ENCODE results near the gene THBS2. TPM values are rescaled to one million over a fixed set of nuclear protein-coding genes. Genes with fewer than 3 reads are reported as not detected.

THBS2 gene
- total and polyA plus RNA-seq, 2 donors (not counting 3 experiments of a cell fraction or from before 2014, with no cell fraction given), result 0.08 TPM; not detected in 1

GRCh38 chr6:169188475-169188874 lies 65.2 kb downstream of the THBS2 start:
- H3K27me3 ChIP-seq (ENCODE audit: control insufficient read depth in 2 of 2, insufficient read depth in 2 of 2, low read length in 2 of 2), result no peaks in the 10 kb centered on the region
- FAIRE-seq (no peak), DNase-seq (ENCODE audit: low read depth, low spot score) (no peak)
- no peaks in the 10 kb centered on the region for H3K4me1 ChIP-seq (ENCODE audit: control insufficient read depth, extremely low read depth, insufficient read depth, low read length)
- dilution Hi-C loops (cut with MboI; ENCODE audit: extremely low pct_ligation_motif_present, low sequenced_read_pairs) (no loop called here), intact Hi-C loops (cut with micrococcal nuclease) (no loop called here)
- H3K27ac ChIP-seq (ENCODE audit: insufficient read depth, low read depth, low read length), result no peak overlapping the region
- no peaks in the 10 kb centered on the region for H3K79me2 ChIP-seq (ENCODE audit: control insufficient read depth, insufficient read depth, low read length)
- H3K9ac ChIP-seq (replicated peaks; ENCODE audit: extremely low read depth, insufficient read depth, low read length), result no peak overlapping the region
- H4K20me1 ChIP-seq (replicated peaks; ENCODE audit: control insufficient read depth, extremely low read depth, insufficient read depth, low read length), result no peaks in the 10 kb centered on the region
- H3K9me1 ChIP-seq (replicated peaks; ENCODE audit: control insufficient read depth, extremely low read depth, insufficient read depth, low read length), result no peaks in the 10 kb centered on the region
- no peak overlapping the region for H2AFZ ChIP-seq (ENCODE audit: low read depth, low read length)
- no peaks in the 10 kb centered on the region for H3K36me3 ChIP-seq (ENCODE audit: control insufficient read depth in 2 of 2, extremely low read depth in 1 of 2, insufficient read depth in 2 of 2, low read length in 2 of 2)
- ChIA-PET POLR2A (no interaction called here), CTCF (no interaction called here)
- H3K4me3 ChIP-seq (replicated peaks in 1 of 3; ENCODE audit: insufficient read depth in 1 of 3, low read depth in 1 of 3, low read length in 3 of 3), result no peak overlapping the region
- no peaks in the 10 kb centered on the region for H3K9me3 ChIP-seq (replicated peaks; ENCODE audit: control insufficient read depth, insufficient read depth, low read length)
- no TSS peak for BruUV-seq (replicated peaks)
- no peak overlapping the region for H3K4me2 ChIP-seq (ENCODE audit: insufficient read depth, low read length)
- TF ChIP-seq EZH2 (IDR thresholded peaks at IDR 0.05; ENCODE audit: borderline replicate concordance, low read depth, low read length, severe bottlenecking), result no peak
- TF ChIP-seq JUN (IDR thresholded peaks at IDR 0.05; ENCODE audit: borderline replicate concordance, insufficient read depth, insufficient read length, low read depth), result no peak
- TF ChIP-seq MYC (IDR thresholded peaks at IDR 0.05; ENCODE audit: low read depth, low read length), result no peak
- no peak for TF ChIP-seq MAX (IDR thresholded peaks at IDR 0.05; ENCODE audit: insufficient read depth, insufficient read length)
- TF ChIP-seq POLR2AphosphoS5 (IDR thresholded peaks at IDR 0.05; ENCODE audit: insufficient read depth, low read depth, low read length), result no peak
- TF ChIP-seq CTCF (IDR thresholded peaks at IDR 0.05; ENCODE audit: extremely low read depth in 1 of 2, insufficient read depth in 1 of 2, low read depth in 1 of 2, low read length in 2 of 2), result no peak
- no peak for TF ChIP-seq GATA2 (IDR thresholded peaks at IDR 0.05; ENCODE audit: insufficient read depth, insufficient read length, low read depth, low read length)
- TF ChIP-seq POLR2A (IDR thresholded peaks at IDR 0.05; ENCODE audit: low read depth, low read length), result no peak
- TF ChIP-seq FOS (IDR thresholded peaks at IDR 0.05; ENCODE audit: borderline replicate concordance, insufficient read depth, low read length), result no peak
